ENCODE measurements around the gene ELK3. TPM values are rescaled to one million over a fixed set of nuclear protein-coding genes. Genes with fewer than 3 reads are reported as not detected.

ELK3 gene
- total RNA-seq, 2 donors from 2014 or later = 15.1 to 16.3 TPM

DNA sequence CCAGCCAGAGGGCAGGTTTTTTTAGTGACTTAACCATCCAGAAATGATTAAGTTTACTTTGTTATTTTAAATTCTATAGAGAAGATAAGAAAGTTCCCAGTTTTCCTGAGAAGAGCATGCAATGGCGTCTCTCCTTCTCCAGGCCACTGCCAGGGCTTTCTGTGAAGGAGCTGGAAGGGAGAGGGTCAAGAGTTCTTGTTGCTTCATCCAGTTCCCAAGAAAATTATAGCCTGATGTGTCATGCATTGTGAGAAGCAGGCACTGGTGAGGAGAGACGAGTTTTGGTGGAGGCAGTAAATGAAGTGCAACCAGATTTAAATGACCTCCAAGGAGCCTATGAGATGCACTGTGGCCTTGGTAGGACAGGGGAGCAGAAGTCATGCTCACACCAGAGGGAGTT lies 14.2 kb downstream of the ELK3 start:
- H3K9me3 ChIP-seq = no peaks in the 10 kb centered on the region

GRCh38 chr12:96208801-96209549 lies 14.8 kb downstream of the ELK3 start:
- TF ChIP-seq, protein P1, sequence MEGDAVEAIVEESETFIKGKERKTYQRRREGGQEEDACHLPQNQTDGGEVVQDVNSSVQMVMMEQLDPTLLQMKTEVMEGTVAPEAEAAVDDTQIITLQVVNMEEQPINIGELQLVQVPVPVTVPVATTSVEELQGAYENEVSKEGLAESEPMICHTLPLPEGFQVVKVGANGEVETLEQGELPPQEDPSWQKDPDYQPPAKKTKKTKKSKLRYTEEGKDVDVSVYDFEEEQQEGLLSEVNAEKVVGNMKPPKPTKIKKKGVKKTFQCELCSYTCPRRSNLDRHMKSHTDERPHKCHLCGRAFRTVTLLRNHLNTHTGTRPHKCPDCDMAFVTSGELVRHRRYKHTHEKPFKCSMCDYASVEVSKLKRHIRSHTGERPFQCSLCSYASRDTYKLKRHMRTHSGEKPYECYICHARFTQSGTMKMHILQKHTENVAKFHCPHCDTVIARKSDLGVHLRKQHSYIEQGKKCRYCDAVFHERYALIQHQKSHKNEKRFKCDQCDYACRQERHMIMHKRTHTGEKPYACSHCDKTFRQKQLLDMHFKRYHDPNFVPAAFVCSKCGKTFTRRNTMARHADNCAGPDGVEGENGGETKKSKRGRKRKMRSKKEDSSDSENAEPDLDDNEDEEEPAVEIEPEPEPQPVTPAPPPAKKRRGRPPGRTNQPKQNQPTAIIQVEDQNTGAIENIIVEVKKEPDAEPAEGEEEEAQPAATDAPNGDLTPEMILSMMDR (IDR thresholded peaks at IDR 0.05) = peak in 1 of 2 donors; percentile 52
- Histone ChIP-seq H3K4me1 (peaks cover 0 to 30% of the 10 kb centered on the region in 2 donors), H3K36me3 (no peaks in the 10 kb centered on the region), H3K27me3 (no peaks in the 10 kb centered on the region), H3K4me3 (no peak overlapping the region), H3K9me3 (no peaks in the 10 kb centered on the region), H3K27ac (peak overlapping the region in 1 of 2 donors; percentile 55)
- no peak for DNase-seq (ENCODE audit: low spot score)

More for the DNA sequence above, 14.2 kb downstream of the ELK3 start:
- H3K4me1 ChIP-seq = peaks cover 0 to 28% of the 10 kb centered on the region in 2 donors
- peak; percentile 55 for DNase-seq (ENCODE audit: low spot score)
- no peak overlapping the region for H3K4me3 ChIP-seq
- TF ChIP-seq, protein P1 (IDR thresholded peaks at IDR 0.05) = no peak
- peak overlapping the region; percentile 10 to 17 for H3K27ac ChIP-seq
- H3K36me3 ChIP-seq = no peaks in the 10 kb centered on the region
- no peaks in the 10 kb centered on the region for H3K27me3 ChIP-seq

GRCh38 chr12:96210376-96211055 lies 16.3 kb downstream of the ELK3 start:
- Histone ChIP-seq H3K9me3 (no peaks in the 10 kb centered on the region), H3K27ac (peak overlapping the region in 1 of 2 donors; percentile 55), H3K4me3 (no peak overlapping the region), H3K4me1 (peaks cover 0 to 37% of the 10 kb centered on the region in 2 donors), H3K27me3 (no peaks in the 10 kb centered on the region), H3K36me3 (no peaks in the 10 kb centered on the region)
- TF ChIP-seq, protein P1 (IDR thresholded peaks at IDR 0.05) = no peak
- DNase-seq (ENCODE audit: low spot score) = peak; percentile 49

GRCh38 chr12:96211988-96212387 lies 17.8 kb downstream of the ELK3 start:
- Histone ChIP-seq H3K4me3 (no peak overlapping the region), H3K9me3 (no peaks in the 10 kb centered on the region), H3K27me3 (no peaks in the 10 kb centered on the region), H3K36me3 (no peaks in the 10 kb centered on the region), H3K27ac (peak overlapping the region in 1 of 2 donors; percentile 34), H3K4me1 (peaks cover 0 to 41% of the 10 kb centered on the region in 2 donors)
- peak; percentile 26 for DNase-seq (ENCODE audit: low spot score)
- TF ChIP-seq, protein P1 (IDR thresholded peaks at IDR 0.05) = no peak

- Histone ChIP-seq H3K27ac (peak overlapping the region; percentile 18 to 34), H3K36me3 (no peaks in the 10 kb centered on the region), H3K9me3 (no peaks in the 10 kb centered on the region), H3K4me3 (no peak overlapping the region), H3K4me1 (peaks cover 0 to 40% of the 10 kb centered on the region in 2 donors), H3K27me3 (no peaks in the 10 kb centered on the region)
- peak; percentile 49 for DNase-seq (ENCODE audit: low spot score)
- TF ChIP-seq, protein P1 (IDR thresholded peaks at IDR 0.05) = no peak
These were observed 18.5 kb downstream of the ELK3 start for GRCh38 chr12:96212456-96213375.

All from right atrium auricular region (tissue), 2 donors.